Smooth muscle cell (in vitro differentiated cells): ENCODE measurements around the gene KLHL36. TPM values are rescaled to one million over a fixed set of nuclear protein-coding genes. Genes with fewer than 3 reads are reported as not detected.

Source experiments
- DNase-seq: peaks from one replicate; lab custom pipeline; 2025; ENCODE audit not compliant: unreplicated experiment; lab: John Stamatoyannopoulos, UW
- H2AFZ ChIP-seq: fragments of 200-600 bp; sonication (generic); 2 replicates; pipeline ENCODE4 v1.6.0; 2016; ENCODE audit warnings: antibody characterized with exemption, low read depth, mild to moderate bottlenecking
- H3F3A ChIP-seq: fragments of 200-600 bp; sonication (generic); 2 replicates; pipeline ENCODE4 v1.6.0; 2017; ENCODE audit warnings: antibody characterized with exemption, low read depth
- H3K27ac ChIP-seq: fragments of 200-600 bp; sonication (generic); 2 replicates; pipeline ENCODE4 v1.5.1; 2016; ENCODE audit warnings: low read depth, mild to moderate bottlenecking
- H3K27me3 ChIP-seq: fragments of 200-600 bp; sonication (generic); 2 replicates; pipeline ENCODE4 v1.6.1; 2016; ENCODE audit warnings: low read depth, mild to moderate bottlenecking
- H3K36me3 ChIP-seq: fragments of 200-600 bp; sonication (generic); 2 replicates; pipeline ENCODE4 v1.5.1; 2016; ENCODE audit warnings: low read depth
- H3K4me1 ChIP-seq: fragments of 200-600 bp; sonication (generic); 2 replicates; pipeline ENCODE4 v1.5.1; 2016; ENCODE audit warnings: low read depth
- H3K4me2 ChIP-seq: fragments of 200-600 bp; sonication (generic); 2 replicates; pipeline ENCODE4 v1.6.0; 2016; ENCODE audit warnings: mild to moderate bottlenecking
- H3K4me3 ChIP-seq: fragments of 200-600 bp; sonication (generic); 2 replicates; pipeline ENCODE4 v1.5.1; 2016; ENCODE audit warnings: mild to moderate bottlenecking
- H3K79me2 ChIP-seq: fragments of 200-600 bp; sonication (generic); 2 replicates; pipeline ENCODE4 v1.6.0; 2016; ENCODE audit warnings: low read depth, mild to moderate bottlenecking
- H3K9ac ChIP-seq: fragments of 200-600 bp; sonication (generic); 2 replicates; pipeline ENCODE4 v1.6.0; 2016; ENCODE audit warnings: low read depth
- H3K9me3 ChIP-seq: fragments of 200-600 bp; sonication (generic); replicated peaks from 2 replicates; pipeline ENCODE4 v1.5.1; 2016; ENCODE audit warnings: low read depth
- H4K20me1 ChIP-seq: fragments of 200-600 bp; sonication (generic); 2 replicates; pipeline ENCODE4 v1.6.0; 2016; ENCODE audit warnings: low read depth
- CTCF ChIP-seq: fragments of 200-600 bp; sonication (generic); IDR thresholded peaks from 2 replicates; pipeline ENCODE4 v1.5.1; 2017; ENCODE audit warnings: borderline replicate concordance, mild to moderate bottlenecking, antibody characterized with exemption; ENCODE audit not compliant: insufficient read depth, poor library complexity, severe bottlenecking
- WGBS: methylation state at CpG from one replicate; pipeline ENCODE4 v1.1.7; 2016; ENCODE audit warnings: low lambda C conversion rate; 5-methylcytosine and 5-hydroxymethylcytosine counted together
- polyA plus RNA-seq: library from polyadenylated mRNA; unstranded; fragments of >200 nt; fragmentation: Nextera tagmentation; extraction: Ambion mirVana; gene quantifications from 2 replicates; pipeline ENCODE4 v1.2.1, GENCODE V29; 2016
- total RNA-seq: library from RNA; depleted of rRNA; stranded (reverse); fragments of >200 nt; gene quantifications from 2 replicates; pipeline ENCODE4 v1.2.3, GENCODE V29; 2014

Gene KLHL36
- total and polyA plus RNA-seq, 2 experiments from 2014 or later, result 18.0 to 35.4 TPM

- 66% methylated on average over 2 of the region's 2 CpGs for WGBS
- Histone ChIP-seq H3K9ac (no peak overlapping the region), H3K4me2 (peak overlapping the region; percentile 47), H3F3A (no peaks in the 10 kb centered on the region), H3K4me3 (no peak overlapping the region), H3K27ac (peak overlapping the region; percentile 65), H3K36me3 (no peaks in the 10 kb centered on the region), H3K9me3 (no peaks in the 10 kb centered on the region), H3K79me2 (peaks cover 92% of the 10 kb centered on the region), H3K27me3 (no peaks in the 10 kb centered on the region), H2AFZ (no peak overlapping the region), H4K20me1 (peaks cover 89% of the 10 kb centered on the region), H3K4me1 (peaks cover 17% of the 10 kb centered on the region)
- no peak for TF ChIP-seq CTCF
- DNase-seq, result no peak
Observed at GRCh38 chr16:84704253-84704652, 55.9 kb downstream of the KLHL36 start.

- no peak overlapping the region for H3K4me2 ChIP-seq
- WGBS, result 86% methylated on average over 1 of the region's 1 CpG
- no peak for TF ChIP-seq CTCF
- H3K27ac ChIP-seq, result no peak overlapping the region
- no peaks in the 10 kb centered on the region for H3K27me3 ChIP-seq
- peaks cover 99% of the 10 kb centered on the region for H4K20me1 ChIP-seq
- peaks cover 4% of the 10 kb centered on the region for H3K4me1 ChIP-seq
- H3F3A ChIP-seq, result no peaks in the 10 kb centered on the region
- no peak for DNase-seq
- no peaks in the 10 kb centered on the region for H3K36me3 ChIP-seq
- H3K9ac ChIP-seq, result no peak overlapping the region
- H2AFZ ChIP-seq, result no peak overlapping the region
- peaks cover 98% of the 10 kb centered on the region for H3K79me2 ChIP-seq
- no peak overlapping the region for H3K4me3 ChIP-seq
- H3K9me3 ChIP-seq, result no peaks in the 10 kb centered on the region
Observed at GRCh38 chr16:84706856-84707255, 58.5 kb downstream of the KLHL36 start.

DNA sequence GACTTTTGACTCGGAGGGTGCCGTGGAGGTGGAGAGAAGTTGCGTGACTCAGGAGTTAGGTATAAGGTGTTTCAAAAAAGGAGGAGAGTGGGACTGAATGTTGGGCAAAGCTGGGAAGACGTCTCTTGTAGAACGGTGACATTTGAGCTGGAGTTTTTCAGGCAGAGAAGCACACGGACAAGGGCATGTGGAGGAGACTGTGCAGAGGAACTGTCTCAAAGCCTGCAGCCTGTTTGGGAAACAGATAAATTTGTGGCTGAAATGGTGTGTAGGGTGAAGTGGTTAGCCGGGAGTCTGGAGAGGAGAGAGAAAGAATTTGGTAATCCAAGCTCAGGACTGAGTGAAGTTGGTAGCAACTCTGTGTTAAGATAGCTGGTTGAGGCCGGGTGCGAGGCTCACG is 61.3 kb downstream of the KLHL36 start:
- H3F3A ChIP-seq, result no peaks in the 10 kb centered on the region
- WGBS, result 85% methylated on average over 10 of the region's 10 CpGs
- H3K4me3 ChIP-seq, result no peak overlapping the region
- no peak overlapping the region for H3K27ac ChIP-seq
- H3K9ac ChIP-seq, result no peak overlapping the region
- peaks cover 99% of the 10 kb centered on the region for H4K20me1 ChIP-seq
- DNase-seq, result no peak
- no peaks in the 10 kb centered on the region for H3K36me3 ChIP-seq
- no peak for TF ChIP-seq CTCF
- peaks cover 4% of the 10 kb centered on the region for H3K4me1 ChIP-seq
- H3K27me3 ChIP-seq, result no peaks in the 10 kb centered on the region
- no peaks in the 10 kb centered on the region for H3K9me3 ChIP-seq
- H2AFZ ChIP-seq, result no peak overlapping the region
- peaks cover 100% of the 10 kb centered on the region for H3K79me2 ChIP-seq
- H3K4me2 ChIP-seq, result no peak overlapping the region

DNA sequence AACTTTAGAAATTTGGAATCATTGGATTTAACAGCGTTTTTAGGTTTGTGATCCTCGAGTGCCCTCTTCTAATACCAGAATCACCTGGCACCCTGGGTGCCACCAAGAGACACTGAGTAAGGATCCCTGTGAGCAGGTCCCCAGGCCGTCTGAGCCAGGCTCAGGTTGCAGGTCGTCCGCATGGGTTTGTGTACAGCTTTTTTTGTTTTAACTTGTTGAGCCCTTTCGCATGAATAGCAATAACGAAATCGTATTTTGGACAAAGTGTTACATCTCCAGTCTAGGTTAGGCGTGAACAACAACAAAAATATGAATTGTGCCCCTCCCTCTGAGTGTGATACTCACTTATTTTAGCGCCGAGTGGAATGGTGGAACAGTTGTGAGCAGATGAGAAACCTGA is 62.4 kb downstream of the KLHL36 start:
- no peak for TF ChIP-seq CTCF
- Histone ChIP-seq H3F3A (no peaks in the 10 kb centered on the region), H3K4me1 (peaks cover 4% of the 10 kb centered on the region), H3K4me2 (no peak overlapping the region), H4K20me1 (peaks cover 98% of the 10 kb centered on the region), H3K9ac (no peak overlapping the region), H3K27me3 (no peaks in the 10 kb centered on the region), H3K9me3 (no peaks in the 10 kb centered on the region), H3K36me3 (no peaks in the 10 kb centered on the region), H2AFZ (no peak overlapping the region), H3K4me3 (no peak overlapping the region), H3K27ac (no peak overlapping the region), H3K79me2 (peaks cover 100% of the 10 kb centered on the region)
- 95% methylated on average over 11 of the region's 11 CpGs for WGBS
- no peak for DNase-seq
